OCI-LY7 (cell line): ENCODE measurements around the gene IGSF1.

Source experiments
- EZH2phosphoT487 ChIP-seq: fragments of 200-600 bp; sonication (generic); IDR thresholded peaks from 2 replicates; pipeline ENCODE4 v1.6.1; 2018; ENCODE audit warnings: low read depth, borderline replicate concordance, mild to moderate bottlenecking, mixed run types, antibody characterized with exemption, low read length, moderate library complexity, mixed read lengths
- TF ChIP-seq, protein P1 (sequence below): fragments of 200-600 bp; sonication (generic); conservative IDR thresholded peaks from 2 replicates; pipeline ENCODE4 v1.5.1; 2014; ENCODE audit warnings: mild to moderate bottlenecking, antibody characterized with exemption, low read length, moderate library complexity, mixed read lengths

DNA sequence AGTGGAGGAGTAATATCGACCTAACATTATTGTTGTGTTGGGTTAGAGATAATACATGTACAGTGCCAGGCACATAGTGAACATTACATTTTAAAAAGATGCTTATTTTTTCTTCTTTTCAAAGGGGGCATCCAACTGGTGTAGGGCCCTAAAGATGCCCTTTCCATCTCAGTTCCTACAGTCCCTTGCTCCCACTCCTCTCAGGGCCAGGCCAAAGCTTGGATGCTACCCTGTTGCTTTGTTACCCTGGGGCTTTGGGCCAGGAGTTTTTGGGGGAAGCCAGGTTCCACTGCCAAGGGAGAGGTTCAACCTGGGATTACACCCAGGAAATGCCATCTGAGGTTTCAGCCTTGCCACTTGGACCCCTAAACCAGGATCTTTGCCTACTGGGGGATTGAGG lies 918 bp downstream of the IGSF1 start:
- TF ChIP-seq, protein P1, sequence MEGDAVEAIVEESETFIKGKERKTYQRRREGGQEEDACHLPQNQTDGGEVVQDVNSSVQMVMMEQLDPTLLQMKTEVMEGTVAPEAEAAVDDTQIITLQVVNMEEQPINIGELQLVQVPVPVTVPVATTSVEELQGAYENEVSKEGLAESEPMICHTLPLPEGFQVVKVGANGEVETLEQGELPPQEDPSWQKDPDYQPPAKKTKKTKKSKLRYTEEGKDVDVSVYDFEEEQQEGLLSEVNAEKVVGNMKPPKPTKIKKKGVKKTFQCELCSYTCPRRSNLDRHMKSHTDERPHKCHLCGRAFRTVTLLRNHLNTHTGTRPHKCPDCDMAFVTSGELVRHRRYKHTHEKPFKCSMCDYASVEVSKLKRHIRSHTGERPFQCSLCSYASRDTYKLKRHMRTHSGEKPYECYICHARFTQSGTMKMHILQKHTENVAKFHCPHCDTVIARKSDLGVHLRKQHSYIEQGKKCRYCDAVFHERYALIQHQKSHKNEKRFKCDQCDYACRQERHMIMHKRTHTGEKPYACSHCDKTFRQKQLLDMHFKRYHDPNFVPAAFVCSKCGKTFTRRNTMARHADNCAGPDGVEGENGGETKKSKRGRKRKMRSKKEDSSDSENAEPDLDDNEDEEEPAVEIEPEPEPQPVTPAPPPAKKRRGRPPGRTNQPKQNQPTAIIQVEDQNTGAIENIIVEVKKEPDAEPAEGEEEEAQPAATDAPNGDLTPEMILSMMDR = no peak
- TF ChIP-seq EZH2phosphoT487 = no peak
